ENCODE data around the gene DDX21. TPM values are rescaled to one million over a fixed set of nuclear protein-coding genes. Genes with fewer than 3 reads are reported as not detected.
A peak's percentile ranks its signal among the peaks of the same experiment; 100 is the strongest.
"Not testable (repeated sequence)": the region's sequence is repeated elsewhere in the genome, so short reads cannot be mapped to it uniquely, and the experiment has no call there.

DDX21 gene
- 74.4 TPM for polyA plus RNA-seq (2013, experiment 1 of 2; ENCODE audit: insufficient read length)
- polyA plus RNA-seq (2013, experiment 2 of 2; ENCODE audit: insufficient read length), result 70.6 TPM

GRCh38 chr10:68955832-68956532 lies at the start of gene DDX21:
Gene DDX21, plus strand, starts transcription at chr10:68956170. Its CDS starts 56 bp downstream, at chr10:68956226.
- DNase-seq, result peak; percentile 89

- no peak for DNase-seq
Measured at GRCh38 chr10:68924593-68924992, 31.4 kb upstream of the DDX21 start.

DNA sequence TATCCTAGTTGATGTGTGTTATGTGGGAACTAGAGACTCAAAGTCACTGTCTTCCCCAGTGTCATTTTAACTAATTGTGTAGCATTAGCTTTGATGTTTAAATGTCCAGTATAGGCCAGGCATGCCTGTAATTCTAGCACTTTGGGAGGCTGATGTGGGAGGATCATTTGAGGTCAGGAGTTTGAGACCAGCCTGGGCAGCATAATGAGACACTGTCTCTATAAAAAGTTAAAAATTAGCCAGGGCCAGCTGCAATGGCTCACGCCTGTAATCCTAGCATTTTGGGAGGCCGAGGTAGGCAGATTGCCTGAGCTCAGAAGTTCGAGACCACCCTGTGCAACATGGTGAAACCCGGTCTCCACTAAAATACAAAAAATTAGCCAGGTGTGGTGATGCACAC lies 30.5 kb upstream of the DDX21 start:
- no peak for DNase-seq

- not testable (repeated sequence) for DNase-seq
Measured at GRCh38 chr10:68929157-68929556, 26.8 kb upstream of the DDX21 start.

DNA sequence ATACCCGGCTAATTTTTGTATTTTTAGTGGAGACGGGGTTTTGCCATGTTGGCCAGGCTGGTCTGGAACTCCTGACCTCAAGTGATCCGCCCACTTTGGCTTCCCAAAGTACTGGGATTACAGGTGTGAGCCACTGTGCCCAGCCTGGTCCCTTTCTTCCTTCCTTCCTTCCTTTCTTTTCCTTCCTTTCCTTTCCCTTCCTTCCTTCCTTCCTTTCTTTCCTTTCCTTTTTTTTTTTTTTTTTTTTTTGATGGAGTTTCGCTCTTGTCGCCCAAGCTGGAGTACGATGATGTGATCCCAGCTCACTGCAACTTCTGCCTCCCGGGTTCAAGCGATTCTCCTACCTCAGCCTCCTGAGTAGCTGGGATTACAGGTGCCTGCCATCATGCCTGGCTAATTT lies 26.1 kb upstream of the DDX21 start:
- DNase-seq, result not testable (repeated sequence)

GRCh38 chr10:68932860-68933259 lies 23.1 kb upstream of the DDX21 start:
- not testable (repeated sequence) for DNase-seq

- DNase-seq, result no peak
Measured at GRCh38 chr10:68934994-68935393, 21.0 kb upstream of the DDX21 start.

- no peak for DNase-seq
Measured at GRCh38 chr10:68938117-68938516, 17.9 kb upstream of the DDX21 start.

GRCh38 chr10:68938884-68939283 lies 17.1 kb upstream of the DDX21 start:
- DNase-seq, result no peak

DNA sequence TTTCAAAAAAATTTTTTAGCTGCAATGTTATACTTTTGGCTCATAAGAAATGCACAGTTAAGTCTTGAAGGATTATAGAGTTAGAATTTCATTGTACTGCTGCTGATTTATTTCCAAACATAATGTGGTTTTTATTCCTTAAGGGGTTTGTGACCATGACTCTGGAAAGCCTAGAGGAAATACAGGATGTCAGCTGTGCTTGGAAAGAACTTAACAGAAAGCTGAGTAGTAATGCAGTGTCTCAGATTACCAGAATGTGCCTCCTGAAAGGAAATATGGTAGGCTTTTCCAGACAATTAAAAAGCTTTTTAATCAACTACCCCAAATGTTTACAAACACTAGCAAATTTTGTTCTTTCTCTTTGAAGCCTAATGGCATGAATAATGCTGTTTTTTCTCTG lies 15.1 kb upstream of the DDX21 start:
- not testable (repeated sequence) for DNase-seq

DNA sequence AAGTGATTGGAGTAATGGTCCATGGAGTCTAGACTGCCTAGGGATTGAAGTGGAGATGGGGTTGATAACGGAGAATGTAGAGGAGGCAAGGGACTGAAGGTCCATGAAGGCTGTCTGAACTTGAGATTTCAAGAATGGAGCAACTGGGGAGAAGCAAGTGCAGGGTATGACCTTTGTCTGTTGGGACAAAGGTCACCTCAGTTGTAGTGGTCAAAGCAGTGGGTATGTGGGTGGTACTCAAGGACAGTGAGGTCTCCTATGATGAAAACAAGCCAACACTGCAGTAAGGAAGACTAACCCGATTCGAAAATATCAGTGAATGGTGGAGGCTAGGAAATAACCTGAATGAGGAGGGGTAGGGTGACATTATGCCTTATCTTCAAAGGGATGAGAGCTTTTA lies 5.4 kb upstream of the DDX21 start:
- DNase-seq, result no peak

GRCh38 chr10:68954904-68955303 lies 1.1 kb upstream of the DDX21 start:
- no peak for DNase-seq

- DNase-seq, result no peak
Measured at GRCh38 chr10:68955355-68955831, 577 bp upstream of the DDX21 start.

GRCh38 chr10:68957284-68957615 lies 1.3 kb downstream of the DDX21 start:
- no peak for DNase-seq

GRCh38 chr10:68957654-68958053 lies 1.7 kb downstream of the DDX21 start:
- DNase-seq, result peak; percentile 12

GRCh38 chr10:68959695-68960527 lies 3.9 kb downstream of the DDX21 start:
- DNase-seq, result no peak

DNA sequence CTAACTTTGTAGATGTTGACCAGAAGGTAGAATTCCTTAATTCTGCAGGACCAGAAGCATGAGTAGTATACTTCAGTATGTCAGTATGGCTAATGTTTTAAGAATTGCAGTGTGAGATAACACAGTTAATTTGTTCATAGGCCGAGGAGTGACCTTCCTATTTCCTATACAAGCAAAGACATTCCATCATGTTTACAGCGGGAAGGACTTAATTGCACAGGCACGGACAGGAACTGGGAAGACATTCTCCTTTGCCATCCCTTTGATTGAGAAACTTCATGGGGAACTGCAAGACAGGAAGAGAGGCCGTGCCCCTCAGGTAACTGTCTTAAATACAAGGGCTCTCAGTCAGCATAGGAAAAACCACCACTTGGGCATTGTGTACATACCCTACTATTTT lies 7.2 kb downstream of the DDX21 start:
- DNase-seq, result no peak

- no peak for DNase-seq
Measured at GRCh38 chr10:68973975-68974374, 18.0 kb downstream of the DDX21 start.

GRCh38 chr10:68975936-68976473 lies 20.0 kb downstream of the DDX21 start:
- not testable (repeated sequence) for DNase-seq

DNA sequence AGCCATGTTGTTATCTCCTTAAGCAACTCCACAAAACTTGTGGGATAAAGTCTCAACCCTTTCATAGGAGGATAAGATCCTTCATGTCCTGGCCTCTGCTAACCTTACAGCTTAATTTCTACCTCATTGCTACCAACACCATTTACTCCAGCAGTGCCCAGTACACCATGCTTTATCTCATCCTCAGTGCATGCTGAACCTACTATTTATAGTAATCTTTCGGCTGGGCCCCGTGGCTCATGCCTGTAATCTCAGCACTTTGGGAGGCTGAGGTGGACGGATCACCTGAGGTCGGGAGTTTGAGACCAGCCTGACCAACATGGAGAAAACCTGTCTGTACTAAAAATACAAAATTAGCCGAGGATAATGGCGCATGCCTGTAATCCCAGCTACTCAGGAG lies 23.8 kb downstream of the DDX21 start:
- not testable (repeated sequence) for DNase-seq

- DNase-seq, result no peak
Measured at GRCh38 chr10:68981074-68981473, 25.1 kb downstream of the DDX21 start.

GRCh38 chr10:68982389-68982788 lies 26.4 kb downstream of the DDX21 start:
- DNase-seq, result no peak

GRCh38 chr10:68987611-68988010 lies 31.6 kb downstream of the DDX21 start:
- no peak for DNase-seq

Measured in fibroblast of skin of abdomen (primary cell).